K562 (cell line): ENCODE measurements around the gene CCDC85C. TPM values are rescaled to one million over a fixed set of nuclear protein-coding genes. Genes with fewer than 3 reads are reported as not detected.

ENCODE experiments used
- ATAC-seq: fragments of 200-7000 bp; cut with Tn5 transposase; 3 replicates; pipeline ENCODE4 v1.9.1; 2020; ENCODE audit warnings: moderate library complexity
- BruUV-seq: library from RNA; stranded (reverse); fragments of 400-500 nt; replicated peaks from 2 replicates; lab custom pipeline; 2021; lab: Mats Ljungman, UMichigan
- CTCF ChIA-PET: fragments of 300-600 bp; formaldehyde crosslinking; extraction: SDS; loops from one replicate; lab custom pipeline; 2021; ENCODE audit warnings: low intra/inter-chr PET ratio; lab: Yijun Ruan, JAX
- POLR2A ChIA-PET: fragments of 300-600, 350-650 bp; sonication (Branson Sonifier 250); formaldehyde crosslinking; extraction: SDS; loops from one replicate; lab custom pipeline; 2021; ENCODE audit warnings: antibody characterized with exemption, inconsistent platforms; lab: Yijun Ruan, JAX
- DNase-seq, 4 experiments: peaks; one replicate each; pipeline versions ENCODE4 v3.0.0 to v3.0.0-alpha.2; 2011 to 2018; ENCODE audit warnings: low spot score in 3 of 4, mixed read lengths in 3 of 4; ENCODE audit errors: extremely low read depth in 1 of 4
- FAIRE-seq: peaks from 2 replicates; lab custom pipeline; 2011; peaks lifted over from hg19 to GRCh38; lab: Jason Lieb, UNC
- H2AFZ ChIP-seq: 2 replicates; pipeline ENCODE4 v1.6.0; 2011; ENCODE audit warnings: low read depth, low read length, control low read depth, inconsistent platforms
- H3K27ac ChIP-seq: fragments of 200-600 bp; 3 replicates; pipeline ENCODE4 v1.8.0; 2011; ENCODE audit warnings: low read depth, mild to moderate bottlenecking, control low read depth, inconsistent platforms, low read length, moderate library complexity, mixed read lengths; ENCODE audit errors: extremely low read depth
- H3K27me3 ChIP-seq, 2 experiments: fragments of 300-600 bp in 1 of 2; 2 replicates in 1 of 2; 3 replicates in 1 of 2; pipeline versions ENCODE4 v1.6.0 to v1.8.0; 2011; ENCODE audit warnings: inconsistent platforms in 2 of 2, low read length in 2 of 2, mild to moderate bottlenecking in 1 of 2, mixed read lengths in 1 of 2, moderate library complexity in 1 of 2; ENCODE audit not compliant: control insufficient read depth in 2 of 2, insufficient read depth in 2 of 2
- H3K36me3 ChIP-seq: fragments of 300-600 bp; 3 replicates; pipeline ENCODE4 v1.8.0; 2011; ENCODE audit warnings: mild to moderate bottlenecking, low read length, inconsistent platforms; ENCODE audit not compliant: control insufficient read depth, insufficient read depth
- H3K4me1 ChIP-seq, 2 experiments: fragments of 200-600 bp in 1 of 2; replicated peaks in 1 of 2; 2 replicates in 1 of 2; 3 replicates in 1 of 2; pipeline versions ENCODE4 v1.5.1 to v1.8.0; 2011; ENCODE audit warnings: inconsistent platforms in 2 of 2, low read length in 2 of 2, mild to moderate bottlenecking in 1 of 2, mixed read lengths in 1 of 2, moderate library complexity in 1 of 2; ENCODE audit not compliant: control insufficient read depth in 2 of 2, insufficient read depth in 2 of 2
- H3K4me2 ChIP-seq: 2 replicates; pipeline ENCODE4 v1.6.1; 2011; ENCODE audit warnings: low read length, control low read depth, inconsistent platforms, mixed read lengths; ENCODE audit not compliant: insufficient read depth
- H3K4me3 ChIP-seq: fragments of 200-600 bp; sonication (generic), shearing (Covaris generic); 2 replicates; pipeline ENCODE4 v1.5.1; 2016; ENCODE audit warnings: control low read depth, inconsistent platforms
- H3K79me2 ChIP-seq: fragments of 200-600 bp; 3 replicates; pipeline ENCODE4 v1.8.0; 2011; ENCODE audit warnings: low read length, inconsistent platforms; ENCODE audit not compliant: control insufficient read depth, insufficient read depth
- H3K9ac ChIP-seq, 2 experiments: 2 replicates each; pipeline versions ENCODE4 v1.6.0 to v1.6.1; 2011; ENCODE audit warnings: low read depth in 2 of 2, low read length in 2 of 2, control low read depth in 1 of 2, inconsistent platforms in 1 of 2, mild to moderate bottlenecking in 1 of 2, mixed read lengths in 1 of 2; ENCODE audit not compliant: insufficient read depth in 1 of 2
- H3K9me1 ChIP-seq: one replicate; pipeline ENCODE4 v1.6.0; 2011; ENCODE audit warnings: inconsistent platforms, mild to moderate bottlenecking, low read length, moderate library complexity; ENCODE audit not compliant: control insufficient read depth, insufficient read depth
- H3K9me3 ChIP-seq: replicated peaks from 2 replicates; pipeline ENCODE4 v1.5.1; 2011; ENCODE audit warnings: low read depth, low read length, inconsistent platforms; ENCODE audit not compliant: control insufficient read depth, insufficient read depth
- H4K20me1 ChIP-seq: replicated peaks from 2 replicates; pipeline ENCODE4 v1.6.1; 2011; ENCODE audit warnings: low read length, inconsistent platforms, mixed read lengths; ENCODE audit not compliant: control insufficient read depth, insufficient read depth
- CBFA2T3 ChIP-seq: fragments of 450-650 bp; IDR thresholded peaks from 2 replicates; pipeline ENCODE4 v1.6.1; 2017
- CREM ChIP-seq: IDR thresholded peaks from 2 replicates; pipeline ENCODE4 v1.6.1; 2014; ENCODE audit warnings: antibody characterized with exemption, low read depth
- ETV1 ChIP-seq: fragments of 450-650 bp; conservative IDR thresholded peaks from 2 replicates; pipeline ENCODE4 v1.6.1; 2016; ENCODE audit warnings: missing genetic modification characterization, control low read depth, low read depth, missing compliant biosample characterization
- NCOR1 ChIP-seq: fragments of 450-650 bp; IDR thresholded peaks from 2 replicates; pipeline ENCODE4 v1.6.1; 2016; ENCODE audit warnings: mild to moderate bottlenecking, moderate library complexity
- PPARD ChIP-seq: fragments of 250-450 bp; sonication (Bioruptor Pico); IDR thresholded peaks from 2 replicates; pipeline ENCODE4 v1.8.0; 2022; ENCODE audit warnings: inconsistent platforms, mild to moderate bottlenecking, moderate library complexity
- PTRF ChIP-seq: fragments of 450-650 bp; IDR thresholded peaks from 2 replicates; pipeline ENCODE4 v1.6.1; 2016; ENCODE audit warnings: mild to moderate bottlenecking, missing genetic modification characterization, missing compliant biosample characterization
- RBM39 ChIP-seq: fragments of 200-400 bp; formaldehyde crosslinking; optimal IDR thresholded peaks from 2 replicates; pipeline ENCODE3; 2018; ENCODE audit warnings: low read depth, low read length
- RHOXF2B ChIP-seq: fragments of 250-450 bp; sonication (Bioruptor Pico); conservative IDR thresholded peaks from 2 replicates; pipeline ENCODE4 v1.5.1; 2021
- TCF3 ChIP-seq: sonication (generic); formaldehyde crosslinking; IDR thresholded peaks from 2 replicates; pipeline ENCODE4 v1.4.0; 2020; ENCODE audit warnings: mild to moderate bottlenecking, missing genetic modification reagents
- TEAD2 ChIP-seq: fragments of 450-650 bp; IDR thresholded peaks from 2 replicates; pipeline ENCODE4 v1.6.1; 2016; ENCODE audit warnings: missing genetic modification characterization, control low read depth, missing compliant biosample characterization
- TFAM ChIP-seq: fragments of 250-450 bp; sonication (Bioruptor Pico); conservative IDR thresholded peaks from 2 replicates; pipeline ENCODE4 v1.5.0; 2021; ENCODE audit warnings: mild to moderate bottlenecking, moderate library complexity
- ZBTB17 ChIP-seq: fragments of 450-650 bp; formaldehyde crosslinking; IDR thresholded peaks from 2 replicates; pipeline ENCODE4 v1.4.0; 2020; ENCODE audit warnings: mild to moderate bottlenecking
- ZBTB2 ChIP-seq: fragments of 450-650 bp; IDR thresholded peaks from 2 replicates; pipeline ENCODE4 v1.6.1; 2016; ENCODE audit warnings: antibody characterized with exemption
- ZNF24 ChIP-seq: fragments of 450-650 bp; IDR thresholded peaks from 2 replicates; pipeline ENCODE4 v1.6.1; 2016
- ZNF280A ChIP-seq: fragments of 450-650 bp; IDR thresholded peaks from 2 replicates; pipeline ENCODE4 v1.6.1; 2018; ENCODE audit warnings: mild to moderate bottlenecking, low read depth; ENCODE audit not compliant: partially characterized antibody
- ZSCAN29 ChIP-seq: fragments of 450-650 bp; IDR thresholded peaks from 2 replicates; pipeline ENCODE4 v1.6.1; 2017
- WGBS: fragments of 100-300 bp; shearing (Covaris generic); methylation state at CpG from one replicate; pipeline ENCODE4 v1.1.6; 2016; ENCODE audit warnings: low coverage, mixed read lengths; ENCODE audit not compliant: insufficient coverage; ENCODE audit errors: missing lambda C conversion rate; 5-methylcytosine and 5-hydroxymethylcytosine counted together
- in situ Hi-C: fragments of 300-500 bp; cut with MboI; formaldehyde crosslinking; loops from 4 replicates; pipeline ENCODE4 v1.15.0; 2018; ENCODE audit warnings: inconsistent platforms, mixed read lengths
- intact Hi-C: fragments of 100-400 bp; cut with micrococcal nuclease; formaldehyde crosslinking; loops from 2 replicates; pipeline ENCODE4 v1.14.2; 2022
- polyA plus RNA-seq, 8 experiments: library from polyadenylated mRNA; depleted of rRNA in 4 of 8; stranded (reverse) in 5 of 8; unstranded in 3 of 8; fragments of >200 nt; fragmentation: Nextera tagmentation in 2 of 8; fragmentation: Illumina TruSeq in 1 of 8; extraction: Ambion mirVana in 2 of 8; extraction: Trizol in 1 of 8; gene quantifications; 2 replicates each; pipeline versions ENCODE4 v1.2.1 to v1.2.3, GENCODE V29; 2011 to 2014; ENCODE audit warnings: inconsistent platforms in 1 of 8, missing spikeins in 1 of 8
- total RNA-seq, 7 experiments: library from RNA; depleted of rRNA in 6 of 7; stranded (reverse); fragments of >200 nt in 6 of 7; fragmentation: Illumina TruSeq in 2 of 7; extraction: Trizol in 2 of 7; gene quantifications; 2 replicates each; pipeline versions ENCODE4 v1.2.1 to v1.2.3, GENCODE V29; 2011 to 2021; ENCODE audit warnings: low replicate concordance in 1 of 7

CCDC85C gene
- total and polyA plus RNA-seq, 9 of the 15 experiments (the other 6 are each of a cell fraction or from before 2014, with no cell fraction given), result 0.18 to 22.0 (median 6.3) TPM

GRCh38 chr14:99568567-99569560 is 35.1 kb downstream of the CCDC85C start:
- FAIRE-seq (peak; percentile 35), ATAC-seq (peak; percentile 26), DNase-seq (peak in 2 of 4 experiments; percentile 19 to 67)
- no TSS peak for BruUV-seq
- Histone ChIP-seq H4K20me1 (peaks cover 59% of the 10 kb centered on the region), H3K9me3 (no peaks in the 10 kb centered on the region), H3K4me1 (peaks cover 26 to 80% of the 10 kb centered on the region in 2 experiments), H3K27ac (no peak overlapping the region), H3K79me2 (0 out of 3 replicates have a peak, but pooled peaks cover 7% of the 10 kb centered on the region), H3K9ac (no peak overlapping the region), H3K27me3 (no peaks in the 10 kb centered on the region), H3K4me2 (peak overlapping the region; percentile 25; the same call in 1 of the 2 replicates), H3K9me1 (peaks cover 2% of the 10 kb centered on the region), H3K36me3 (no peaks in the 10 kb centered on the region), H2AFZ (no peak overlapping the region), H3K4me3 (no peak overlapping the region)
- POLR2A ChIA-PET, result interaction anchor here (0.7 kb wide), 1 partner anchor 710 kb away, joined by 5 read pairs; no protein-coding TSS in a partner anchor
- in situ Hi-C loops (no loop called here), intact Hi-C loops (no loop called here)
- CTCF ChIA-PET, result no interaction called here
- WGBS, result 37% methylated on average over 9 of the region's 22 CpGs
- no peak for TF ChIP-seq ZSCAN29
- TF ChIP-seq NCOR1, result no peak
- TF ChIP-seq ZNF24, result no peak
- TF ChIP-seq TCF3 (CRISPR knock-in tag), result peak; percentile 28; the same call in 1 of the 2 replicates
- TF ChIP-seq RHOXF2B, result no peak
- no peak for TF ChIP-seq ZBTB2
- TF ChIP-seq PTRF, result no peak
- 0 out of 2 replicates have a peak, but pooled peaks have one; percentile 14 for TF ChIP-seq CBFA2T3
- no peak for TF ChIP-seq TEAD2
- TF ChIP-seq RBM39, result no peak
- no peak for TF ChIP-seq ZNF280A
- no peak for TF ChIP-seq ETV1
- no peak for TF ChIP-seq TFAM (CRISPR knock-in tag)
- no peak for TF ChIP-seq PPARD
- TF ChIP-seq ZBTB17, result no peak
- no peak for TF ChIP-seq CREM
